Measurements from ENCODE around the gene PLPPR4.

The PLPPR4 gene

GRCh38 chr1:99228153-99228552, 36.1 kb upstream of the PLPPR4 start:
- no peak for TF ChIP-seq CTCF (IDR thresholded peaks at IDR 0.05; ENCODE audit: low read length, missing control alignments)
- DNase-seq (ENCODE audit: low read depth): no peak
- H3K4me3 ChIP-seq (replicated peaks; ENCODE audit: low read depth, low read length): no peak overlapping the region

GRCh38 chr1:99229122-99229521, 35.2 kb upstream of the PLPPR4 start:
- H3K4me3 ChIP-seq (replicated peaks; ENCODE audit: low read depth, low read length): no peak overlapping the region
- DNase-seq (ENCODE audit: low read depth): no peak
- TF ChIP-seq CTCF (IDR thresholded peaks at IDR 0.05; ENCODE audit: low read length, missing control alignments): no peak

- DNase-seq (ENCODE audit: low read depth): no peak
- TF ChIP-seq CTCF (IDR thresholded peaks at IDR 0.05; ENCODE audit: low read length, missing control alignments): no peak
- no peak overlapping the region for H3K4me3 ChIP-seq (replicated peaks; ENCODE audit: low read depth, low read length)
These were observed 33.6 kb upstream of the PLPPR4 start for GRCh38 chr1:99230695-99231094.

- no peak for TF ChIP-seq CTCF (IDR thresholded peaks at IDR 0.05; ENCODE audit: low read length, missing control alignments)
- no peak for DNase-seq (ENCODE audit: low read depth)
- H3K4me3 ChIP-seq (replicated peaks; ENCODE audit: low read depth, low read length): no peak overlapping the region
These were observed 32.1 kb upstream of the PLPPR4 start for GRCh38 chr1:99232172-99232571.

GRCh38 chr1:99233446-99233845, 30.8 kb upstream of the PLPPR4 start:
- H3K4me3 ChIP-seq (replicated peaks; ENCODE audit: low read depth, low read length): no peak overlapping the region
- TF ChIP-seq CTCF (IDR thresholded peaks at IDR 0.05; ENCODE audit: low read length, missing control alignments): no peak
- no peak for DNase-seq (ENCODE audit: low read depth)

- no peak overlapping the region for H3K4me3 ChIP-seq (replicated peaks; ENCODE audit: low read depth, low read length)
- TF ChIP-seq CTCF (IDR thresholded peaks at IDR 0.05; ENCODE audit: low read length, missing control alignments): no peak
- no peak for DNase-seq (ENCODE audit: low read depth)
These were observed 27.5 kb upstream of the PLPPR4 start for GRCh38 chr1:99236756-99237155.

GRCh38 chr1:99239690-99240089, 24.6 kb upstream of the PLPPR4 start:
- H3K4me3 ChIP-seq (replicated peaks; ENCODE audit: low read depth, low read length): no peak overlapping the region
- no peak for TF ChIP-seq CTCF (IDR thresholded peaks at IDR 0.05; ENCODE audit: low read length, missing control alignments)
- DNase-seq (ENCODE audit: low read depth): no peak
